Middle frontal gyrus (tissue), 1 donor: ENCODE results near the gene HNRNPCL4.
"Not testable (repeated sequence)": the region's sequence is repeated elsewhere in the genome, so short reads cannot be mapped to it uniquely, and the experiment has no call there.

Experiments used
- DNase-seq: peaks from one replicate; pipeline ENCODE4 v3.0.0-alpha.2; 2015; ENCODE audit warnings: low spot score; ENCODE audit errors: extremely low spot score

Gene HNRNPCL4

DNA sequence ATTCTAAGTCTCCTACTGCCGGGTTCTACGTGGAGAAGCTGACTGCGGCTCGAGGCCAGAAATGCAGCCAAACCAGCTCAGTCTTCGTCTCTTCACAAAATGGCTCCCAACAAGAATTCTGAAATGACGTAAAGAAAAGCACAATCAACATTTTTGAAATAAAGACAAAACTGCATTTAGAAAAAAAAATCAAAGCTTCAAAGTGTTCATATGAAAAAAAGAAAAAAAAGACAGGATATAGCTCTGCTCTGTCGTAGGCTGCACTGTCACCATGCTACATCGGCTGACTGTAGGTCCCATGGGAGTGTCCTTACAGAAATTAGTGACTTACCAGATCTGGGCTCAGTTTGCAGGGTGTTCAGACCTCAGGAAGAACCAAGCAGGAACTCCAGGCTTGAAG, at the start of gene HNRNPCL4:
HNRNPCL4 (minus strand) TSS at position 101 of the 400 bp plus-strand sequence. CDS start 164 bp downstream, outside the sequence.
- not testable (repeated sequence) for DNase-seq

GRCh38 chr1:13208712-13209111, 43.3 kb upstream of the HNRNPCL4 start:
- DNase-seq: not testable (repeated sequence)

GRCh38 chr1:13201309-13201708, 35.9 kb upstream of the HNRNPCL4 start, which contains the start of gene PRAMEF13:
Gene PRAMEF13 (minus strand): TSS chr1:13201409. CDS start chr1:13199589, 1,820 bp downstream.
- DNase-seq: not testable (repeated sequence)

DNA sequence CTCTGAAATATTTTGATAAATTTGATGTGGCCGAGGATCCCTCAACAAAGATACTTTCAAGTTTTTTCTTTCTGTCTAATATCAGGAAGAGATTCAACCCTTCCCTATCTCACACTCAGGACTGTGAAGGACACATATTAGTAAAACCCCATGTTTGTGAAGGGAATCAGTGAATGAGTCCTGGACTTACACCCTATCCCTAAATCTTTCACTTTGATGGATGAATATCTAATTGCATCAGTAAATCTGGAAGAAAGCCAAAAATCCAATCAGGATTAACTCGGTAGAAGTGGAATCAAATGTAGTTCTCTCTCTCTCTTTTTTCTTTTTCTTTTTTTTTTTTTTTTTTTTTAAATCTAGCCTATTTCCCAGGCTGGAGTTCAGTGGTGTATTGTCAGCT, 6.1 kb upstream of the HNRNPCL4 start, which contains the start of gene PRAMEF9:
PRAMEF9 (plus strand) TSS at position 301 of the 400 bp plus-strand sequence. CDS start 3,433 bp downstream, outside the sequence.
- DNase-seq: not testable (repeated sequence)

- not testable (repeated sequence) for DNase-seq
Observed at GRCh38 chr1:13155909-13156308, 9.5 kb downstream of the HNRNPCL4 start, which contains the start of gene PRAMEF26. Gene PRAMEF26 (minus strand): TSS chr1:13156009. CDS start chr1:13153095, 2,914 bp downstream.

- not testable (repeated sequence) for DNase-seq
Observed at GRCh38 chr1:13116754-13117153, 48.7 kb downstream of the HNRNPCL4 start, which contains the start of gene HNRNPCL2. Gene HNRNPCL2 (minus strand): TSS chr1:13116854. CDS start chr1:13116400, 454 bp downstream.
